HG02571 (cell line): Measurements from ENCODE around the gene PMPCA.

Experiments
- ATAC-seq: cut with Tn5 transposase; IDR thresholded peaks from one replicate; pipeline ENCODE4 v1.9.1; 2021; ENCODE audit warnings: mild to moderate bottlenecking, moderate library complexity; ENCODE audit not compliant: unreplicated experiment

PMPCA gene

GRCh38 chr9:136373300-136374182, 36.9 kb upstream of the PMPCA start, which contains the start of gene CARD9:
CARD9 (minus strand) TSS chr9:136373669; CDS start chr9:136372078, 1,591 bp downstream.
- ATAC-seq, result no peak

- no peak for ATAC-seq
Measured at GRCh38 chr9:136374183-136374575, 36.3 kb upstream of the PMPCA start.

- ATAC-seq, result no peak
Measured at GRCh38 chr9:136375096-136375495, 35.4 kb upstream of the PMPCA start.

GRCh38 chr9:136376457-136376856, 34.0 kb upstream of the PMPCA start:
- ATAC-seq, result no peak

- no peak for ATAC-seq
Measured at GRCh38 chr9:136377341-136378169, 32.9 kb upstream of the PMPCA start.

GRCh38 chr9:136378170-136379002, 32.1 kb upstream of the PMPCA start:
- no peak for ATAC-seq

GRCh38 chr9:136379003-136379287, 31.5 kb upstream of the PMPCA start:
- ATAC-seq, result no peak

- no peak for ATAC-seq
Measured at GRCh38 chr9:136379401-136379800, 31.1 kb upstream of the PMPCA start.

GRCh38 chr9:136379891-136380290, 30.6 kb upstream of the PMPCA start:
- ATAC-seq, result no peak

GRCh38 chr9:136380381-136380780, 30.1 kb upstream of the PMPCA start:
- no peak for ATAC-seq

GRCh38 chr9:136381311-136381710, 29.1 kb upstream of the PMPCA start:
- no peak for ATAC-seq

- ATAC-seq, result no peak
Measured at GRCh38 chr9:136381966-136382513, 28.4 kb upstream of the PMPCA start.

GRCh38 chr9:136383436-136383835, 27.0 kb upstream of the PMPCA start:
- ATAC-seq, result no peak

- no peak for ATAC-seq
Measured at GRCh38 chr9:136385015-136385414, 25.4 kb upstream of the PMPCA start.

- no peak for ATAC-seq
Measured at GRCh38 chr9:136386018-136386417, 24.4 kb upstream of the PMPCA start.

GRCh38 chr9:136387217-136387616, 23.2 kb upstream of the PMPCA start:
- no peak for ATAC-seq

- ATAC-seq, result no peak
Measured at GRCh38 chr9:136389396-136389795, 21.1 kb upstream of the PMPCA start.

- no peak for ATAC-seq
Measured at GRCh38 chr9:136391737-136392537, 18.5 kb upstream of the PMPCA start.

GRCh38 chr9:136392538-136393449, 17.7 kb upstream of the PMPCA start:
- ATAC-seq, result no peak
